Rectal smooth muscle tissue (tissue), 1 donor: ENCODE measurements around the gene ABL1.
A peak's percentile ranks its signal among the peaks of the same experiment; 100 is the strongest.

ENCODE experiments used
- H3K27ac ChIP-seq: one replicate; pipeline ENCODE4 v1.7.0; 2013; ENCODE audit warnings: low read depth, low read length, inconsistent platforms
- H3K27me3 ChIP-seq: one replicate; pipeline ENCODE4 v1.7.0; 2013; ENCODE audit warnings: low read length; ENCODE audit not compliant: control insufficient read depth, insufficient read depth
- H3K36me3 ChIP-seq: one replicate; pipeline ENCODE4 v1.7.0; 2013; ENCODE audit warnings: low read length; ENCODE audit not compliant: control insufficient read depth, insufficient read depth
- H3K4me1 ChIP-seq: one replicate; pipeline ENCODE4 v1.7.0; 2013; ENCODE audit warnings: low read length; ENCODE audit not compliant: control insufficient read depth, insufficient read depth
- H3K4me3 ChIP-seq: one replicate; pipeline ENCODE4 v1.7.0; 2013; ENCODE audit warnings: low read length
- H3K9ac ChIP-seq: one replicate; pipeline ENCODE4 v1.7.0; 2013; ENCODE audit warnings: low read length

ABL1 gene

DNA sequence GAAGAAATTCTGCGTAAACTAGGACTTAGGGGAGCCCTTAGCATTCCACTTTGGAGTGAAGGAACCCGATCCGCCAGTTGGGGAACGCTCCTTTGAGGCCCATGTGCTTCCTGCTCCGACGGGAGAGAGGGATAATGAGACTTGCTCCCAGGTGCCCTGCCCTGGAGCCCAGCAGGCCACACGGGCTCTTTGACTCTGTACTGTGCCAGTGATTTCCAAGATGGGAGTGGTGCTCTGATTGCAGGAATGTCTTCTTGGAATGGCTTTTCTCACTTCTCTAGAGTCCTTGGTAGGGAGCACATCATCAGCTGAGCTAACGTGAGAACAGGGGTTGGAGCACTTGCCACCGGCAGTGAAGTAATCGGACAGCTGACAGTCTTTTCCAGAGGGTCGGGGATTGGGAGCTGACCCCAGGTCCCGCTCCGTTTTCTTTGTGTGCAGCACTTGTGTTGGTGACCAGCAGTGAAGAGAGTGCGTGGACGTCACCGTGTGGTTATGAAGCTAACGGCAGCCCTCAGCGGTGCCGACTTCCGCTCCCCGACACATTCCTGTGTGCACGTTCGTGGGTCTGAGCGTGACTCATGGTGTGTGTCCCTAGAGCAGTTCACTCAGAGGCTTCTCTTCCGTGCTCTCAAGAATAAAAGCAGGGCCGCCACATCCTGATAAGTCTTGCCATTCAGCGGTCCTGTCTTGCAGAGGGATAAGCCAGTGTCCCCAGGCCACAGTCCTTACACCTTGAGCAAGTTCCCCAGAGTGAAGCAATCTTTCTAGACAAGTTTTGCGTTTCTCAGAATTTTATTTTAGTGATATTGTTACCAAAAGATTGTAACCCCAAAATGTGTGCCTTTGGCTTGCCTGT, 25.6 kb downstream of the ABL1 start:
- Histone ChIP-seq H3K36me3 (peaks cover 13% of the 10 kb centered on the region), H3K27me3 (no peaks in the 10 kb centered on the region), H3K4me3 (peak overlapping the region; percentile 42), H3K9ac (no peak overlapping the region), H3K4me1 (peaks cover 61% of the 10 kb centered on the region), H3K27ac (peak overlapping the region; percentile 83)

DNA sequence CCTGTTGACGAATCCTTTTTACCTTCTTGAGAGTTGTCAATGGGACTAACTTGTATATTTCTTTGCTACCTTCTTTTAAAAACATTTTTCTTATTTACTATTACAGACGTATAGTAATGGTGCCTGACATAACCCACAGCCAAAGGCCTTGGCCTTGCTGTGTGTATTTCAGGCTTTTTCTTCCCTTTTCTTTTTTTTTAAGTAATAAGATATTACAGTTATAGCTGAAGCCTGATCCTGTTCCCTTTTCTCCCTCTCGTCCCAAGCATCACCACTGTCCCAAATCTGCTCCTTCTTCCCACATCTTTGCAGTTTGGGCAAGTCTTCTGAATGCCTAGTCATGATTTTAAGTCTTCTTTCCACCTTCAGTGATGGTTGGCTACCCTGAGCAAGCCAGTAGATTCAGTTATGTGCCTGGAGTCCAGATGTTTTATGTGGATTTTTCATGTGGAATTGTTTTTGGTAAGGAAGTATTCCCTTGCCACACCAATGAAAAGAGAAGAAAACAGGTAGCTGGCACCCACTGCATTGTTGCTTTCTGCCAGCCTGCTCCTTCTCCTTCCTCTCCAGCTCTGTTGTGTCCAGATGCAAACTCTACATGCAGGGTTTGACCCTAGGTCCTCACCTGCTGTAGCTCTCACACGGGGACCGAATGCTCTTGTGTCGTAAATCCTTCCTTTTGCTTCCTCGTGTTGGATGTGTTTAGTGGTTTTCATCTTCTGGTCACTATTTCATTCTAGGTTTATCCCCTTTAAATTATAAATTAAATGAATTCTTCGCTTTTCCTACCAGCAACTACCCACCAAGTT, 26.5 kb downstream of the ABL1 start:
- H3K27me3 ChIP-seq, result no peaks in the 10 kb centered on the region
- H3K36me3 ChIP-seq, result peaks cover 11% of the 10 kb centered on the region
- no peak overlapping the region for H3K4me3 ChIP-seq
- H3K27ac ChIP-seq, result peak overlapping the region; percentile 78
- H3K9ac ChIP-seq, result no peak overlapping the region
- H3K4me1 ChIP-seq, result peaks cover 62% of the 10 kb centered on the region

DNA sequence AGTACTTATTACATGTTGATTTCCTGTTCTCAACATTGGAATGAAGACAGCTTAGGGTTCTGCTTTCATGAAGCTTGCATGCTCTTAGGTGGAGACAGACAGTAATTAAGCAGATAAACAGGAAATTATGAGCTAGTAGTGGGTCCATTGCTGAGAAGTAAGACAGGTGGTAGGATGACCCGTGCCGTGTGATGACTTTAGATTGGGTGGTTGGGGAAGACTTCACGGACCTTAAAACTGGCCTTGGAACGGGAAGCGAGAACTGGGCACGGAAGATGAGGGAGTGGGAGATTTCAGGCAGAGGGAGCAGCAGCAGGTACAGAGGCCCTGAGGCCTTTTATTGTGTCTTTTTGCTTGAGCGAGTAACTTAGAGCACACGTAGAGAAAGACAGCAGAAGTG, 27.2 kb downstream of the ABL1 start:
- Histone ChIP-seq H3K9ac (no peak overlapping the region), H3K27me3 (no peaks in the 10 kb centered on the region), H3K36me3 (peaks cover 11% of the 10 kb centered on the region), H3K27ac (peak overlapping the region; percentile 78), H3K4me3 (no peak overlapping the region), H3K4me1 (peaks cover 68% of the 10 kb centered on the region)

DNA sequence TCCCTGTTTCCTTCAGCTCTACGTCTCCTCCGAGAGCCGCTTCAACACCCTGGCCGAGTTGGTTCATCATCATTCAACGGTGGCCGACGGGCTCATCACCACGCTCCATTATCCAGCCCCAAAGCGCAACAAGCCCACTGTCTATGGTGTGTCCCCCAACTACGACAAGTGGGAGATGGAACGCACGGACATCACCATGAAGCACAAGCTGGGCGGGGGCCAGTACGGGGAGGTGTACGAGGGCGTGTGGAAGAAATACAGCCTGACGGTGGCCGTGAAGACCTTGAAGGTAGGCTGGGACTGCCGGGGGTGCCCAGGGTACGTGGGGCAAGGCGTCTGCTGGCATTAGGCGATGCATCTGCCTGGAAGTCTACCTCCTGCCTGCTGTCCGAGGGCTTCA, 27.7 kb downstream of the ABL1 start:
- Histone ChIP-seq H3K36me3 (peaks cover 11% of the 10 kb centered on the region), H3K4me3 (peak overlapping the region; percentile 33), H3K27me3 (no peaks in the 10 kb centered on the region), H3K9ac (no peak overlapping the region), H3K4me1 (peaks cover 70% of the 10 kb centered on the region), H3K27ac (peak overlapping the region; percentile 78)

DNA sequence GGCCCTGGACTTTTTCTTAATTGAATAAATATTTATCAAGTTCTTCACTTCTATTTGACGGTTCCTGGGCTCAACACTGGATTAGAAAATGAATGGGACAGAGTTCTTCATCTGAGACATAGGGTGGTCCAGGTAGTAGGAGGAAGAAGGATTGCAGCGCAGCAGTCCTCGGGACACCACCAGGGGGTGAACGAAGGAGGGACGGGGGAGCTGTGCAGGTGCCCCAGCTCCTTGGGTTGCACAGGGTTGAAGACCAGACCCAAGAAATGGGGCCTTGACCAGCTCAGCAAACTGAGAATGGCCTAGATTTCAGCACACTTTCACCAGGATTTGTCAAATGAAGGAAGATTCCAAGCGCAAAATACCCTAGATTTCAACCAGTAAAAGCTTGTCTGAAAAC, 29.5 kb downstream of the ABL1 start:
- Histone ChIP-seq H3K4me1 (peaks cover 56% of the 10 kb centered on the region), H3K27ac (no peak overlapping the region), H3K9ac (no peak overlapping the region), H3K27me3 (no peaks in the 10 kb centered on the region), H3K36me3 (peaks cover 11% of the 10 kb centered on the region), H3K4me3 (no peak overlapping the region)

DNA sequence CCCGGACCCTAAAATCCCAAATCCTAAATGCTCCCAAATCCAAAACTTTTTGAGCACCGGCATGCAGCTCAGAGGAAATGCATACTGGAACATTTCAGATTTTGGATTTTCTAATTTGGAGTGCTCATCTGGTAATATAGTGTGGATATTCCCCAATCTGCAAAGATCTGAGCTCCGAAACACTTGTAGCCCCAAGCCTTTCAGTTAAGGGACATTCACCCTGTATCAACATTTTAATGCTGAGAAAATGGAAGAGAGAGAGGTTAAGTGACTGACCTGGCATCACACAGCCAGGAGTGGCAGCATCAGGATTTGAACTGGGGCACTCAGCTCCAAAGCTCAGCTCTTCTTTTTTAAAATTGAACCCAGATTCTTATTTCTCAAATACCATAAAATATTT, 30.9 kb downstream of the ABL1 start:
- peaks cover 50% of the 10 kb centered on the region for H3K4me1 ChIP-seq
- peaks cover 14% of the 10 kb centered on the region for H3K36me3 ChIP-seq
- H3K27me3 ChIP-seq, result no peaks in the 10 kb centered on the region
- H3K4me3 ChIP-seq, result no peak overlapping the region
- H3K27ac ChIP-seq, result no peak overlapping the region
- no peak overlapping the region for H3K9ac ChIP-seq

DNA sequence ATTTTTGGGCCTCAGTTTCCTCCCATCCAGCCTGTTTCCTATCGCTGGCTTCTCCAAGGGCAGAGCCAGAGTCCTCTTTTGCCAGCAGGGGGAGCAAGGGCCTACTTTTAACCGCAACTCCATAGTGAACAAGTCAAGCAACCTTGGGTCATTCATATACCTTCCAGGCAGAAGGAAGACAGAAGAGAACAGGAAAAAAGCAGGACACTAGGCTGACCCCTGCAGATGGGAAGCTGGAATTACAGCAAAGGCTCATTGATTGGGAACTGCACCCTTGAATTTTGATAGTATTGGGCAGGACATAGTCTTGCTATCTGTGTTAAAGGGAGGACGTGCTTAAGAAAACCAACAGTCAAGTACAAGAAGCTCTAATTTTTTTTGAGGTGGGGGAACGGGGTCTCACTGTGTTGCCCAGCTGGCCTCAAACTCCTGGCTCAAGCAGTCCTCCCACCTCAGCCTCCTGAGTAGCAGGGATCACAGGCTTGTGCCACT, 31.5 kb downstream of the ABL1 start:
- peaks cover 44% of the 10 kb centered on the region for H3K4me1 ChIP-seq
- no peak overlapping the region for H3K4me3 ChIP-seq
- H3K27ac ChIP-seq, result no peak overlapping the region
- no peak overlapping the region for H3K9ac ChIP-seq
- H3K36me3 ChIP-seq, result peaks cover 17% of the 10 kb centered on the region
- H3K27me3 ChIP-seq, result no peaks in the 10 kb centered on the region

DNA sequence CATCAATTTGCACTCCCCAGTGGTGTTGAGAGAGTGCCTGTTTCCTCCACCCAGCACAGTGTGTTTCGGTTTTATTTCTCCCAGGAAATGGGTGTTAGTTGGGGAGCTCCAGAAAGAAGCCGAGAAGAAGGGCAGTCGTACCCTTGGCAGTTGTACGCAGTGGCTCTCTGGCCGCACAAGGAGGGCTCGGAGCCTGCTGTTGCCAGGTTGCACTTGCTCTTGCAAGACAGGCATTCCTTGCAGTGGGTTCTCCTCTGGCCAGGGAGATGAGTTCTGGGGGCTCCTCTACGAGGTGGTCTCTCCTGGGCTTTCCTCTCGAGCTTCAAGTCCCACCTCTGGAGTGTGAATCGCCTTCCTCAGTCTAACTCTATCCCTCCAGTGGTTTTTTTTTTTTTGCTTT, 32.5 kb downstream of the ABL1 start:
- H3K27ac ChIP-seq, result no peak overlapping the region
- H3K36me3 ChIP-seq, result peaks cover 27% of the 10 kb centered on the region
- H3K9ac ChIP-seq, result no peak overlapping the region
- peaks cover 35% of the 10 kb centered on the region for H3K4me1 ChIP-seq
- H3K27me3 ChIP-seq, result no peaks in the 10 kb centered on the region
- no peak overlapping the region for H3K4me3 ChIP-seq

DNA sequence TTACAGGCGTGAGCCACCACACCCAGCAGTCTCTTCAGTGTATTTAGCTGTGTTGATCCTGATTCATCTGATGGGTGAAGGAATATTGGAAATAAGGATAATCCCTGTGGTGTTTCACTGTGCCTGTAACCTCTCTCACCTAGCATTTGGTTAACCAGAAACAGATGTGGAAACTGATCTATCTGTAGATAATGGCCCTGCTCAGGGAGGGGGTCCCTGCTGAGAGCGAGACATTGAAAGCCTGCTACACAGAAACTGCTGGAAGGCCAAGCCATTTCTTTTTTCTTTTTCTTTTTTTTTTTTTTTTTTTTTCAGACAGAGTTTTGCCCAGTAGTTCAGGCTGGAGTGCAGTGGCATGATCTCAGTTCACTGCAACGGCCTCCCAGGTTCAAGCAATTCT, 33.2 kb downstream of the ABL1 start:
- no peak overlapping the region for H3K4me3 ChIP-seq
- H3K27ac ChIP-seq, result no peak overlapping the region
- H3K36me3 ChIP-seq, result peaks cover 27% of the 10 kb centered on the region
- no peaks in the 10 kb centered on the region for H3K27me3 ChIP-seq
- H3K4me1 ChIP-seq, result peaks cover 35% of the 10 kb centered on the region
- no peak overlapping the region for H3K9ac ChIP-seq

DNA sequence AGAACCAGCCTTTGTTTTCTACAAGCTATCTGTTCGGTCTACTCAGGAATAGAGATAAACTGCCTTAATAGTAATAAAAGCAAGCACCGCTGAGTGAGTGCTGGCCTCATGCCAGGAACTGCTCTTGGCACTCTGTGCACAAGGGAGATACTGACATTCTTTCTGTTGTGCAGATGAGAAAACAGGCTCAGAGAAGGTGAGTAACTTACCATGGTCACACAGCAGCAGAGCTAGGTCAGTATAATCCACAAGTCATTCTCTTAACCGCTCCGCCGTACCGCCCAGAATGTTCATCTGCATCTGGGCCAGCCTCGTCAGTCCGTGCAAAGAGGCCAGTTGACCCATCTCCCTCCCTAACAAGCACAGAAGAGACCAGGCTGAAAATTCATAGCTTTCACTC, 34.2 kb downstream of the ABL1 start:
- Histone ChIP-seq H3K27me3 (no peaks in the 10 kb centered on the region), H3K36me3 (peaks cover 35% of the 10 kb centered on the region), H3K4me3 (no peak overlapping the region), H3K27ac (no peak overlapping the region), H3K4me1 (peaks cover 31% of the 10 kb centered on the region), H3K9ac (no peak overlapping the region)

DNA sequence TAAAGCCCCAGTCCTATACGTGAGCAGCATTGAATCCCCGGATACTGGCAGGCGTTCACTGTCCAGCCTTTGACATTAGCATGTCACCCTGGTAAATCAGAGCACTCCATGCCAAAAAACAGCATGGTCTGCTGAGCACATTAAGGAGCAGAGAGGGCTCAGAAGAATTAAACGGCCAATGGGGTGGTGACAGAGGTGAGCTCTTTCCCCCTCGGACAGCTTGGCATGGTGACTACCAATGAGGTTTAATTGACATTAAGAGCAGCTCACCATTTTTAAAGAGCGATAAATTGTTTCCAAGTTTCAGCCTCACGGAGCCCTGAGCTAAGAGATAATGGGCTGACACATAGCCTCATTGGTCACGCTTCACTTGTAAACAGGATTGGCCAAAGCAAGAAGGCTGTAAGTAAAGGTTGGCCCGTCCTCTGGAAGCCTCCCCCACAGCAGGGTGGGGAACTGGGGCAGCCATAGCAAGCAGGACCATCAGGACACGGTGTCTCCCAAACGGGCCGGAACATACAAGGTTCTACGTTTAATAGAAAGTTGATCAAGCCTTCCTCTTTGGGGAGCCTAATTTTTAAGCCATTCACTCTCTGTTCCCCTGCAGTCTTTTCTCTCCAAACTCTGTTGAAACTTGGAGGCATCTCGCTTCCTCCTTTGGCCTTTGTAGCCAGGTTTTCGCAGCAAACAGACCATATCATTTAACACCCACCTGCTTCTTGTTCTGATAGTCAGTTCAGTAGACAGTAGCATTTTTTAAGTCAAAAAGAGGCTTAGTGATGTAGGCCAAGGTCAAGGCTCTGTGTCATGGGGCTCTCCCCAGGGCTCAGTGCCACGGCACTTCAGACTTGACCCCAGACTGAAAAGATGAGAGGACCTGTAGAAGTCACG, 35.7 kb downstream of the ABL1 start:
- H3K27ac ChIP-seq, result peak overlapping the region; percentile 19
- no peaks in the 10 kb centered on the region for H3K27me3 ChIP-seq
- no peak overlapping the region for H3K9ac ChIP-seq
- H3K36me3 ChIP-seq, result peaks cover 39% of the 10 kb centered on the region
- peaks cover 31% of the 10 kb centered on the region for H3K4me1 ChIP-seq
- no peak overlapping the region for H3K4me3 ChIP-seq
